ENCODE results near the gene POU2F3. TPM values are rescaled to one million over a fixed set of nuclear protein-coding genes. Genes with fewer than 3 reads are reported as not detected.
A peak's percentile ranks its signal among the peaks of the same experiment; 100 is the strongest.

POU2F3 gene
- total and polyA plus RNA-seq, 2 of the 13 experiments (the other 11 are each of a cell fraction or from before 2014, with no cell fraction given), result not detected

GRCh38 chr11:120192831-120193625 lies 46.9 kb upstream of the POU2F3 start (continued):
- peak; percentile 90; the same call in 1 of the 2 replicates for TF ChIP-seq ZNF710 (CRISPR knock-in tag; IDR thresholded peaks at IDR 0.05; ENCODE audit: borderline replicate concordance)
- no peak for TF ChIP-seq ZNF326 (CRISPR knock-in tag; IDR thresholded peaks at IDR 0.05; ENCODE audit: borderline replicate concordance)
- TF ChIP-seq ZFP41 (CRISPR knock-in tag; IDR thresholded peaks at IDR 0.05; ENCODE audit: borderline replicate concordance), result no peak
- TF ChIP-seq ZFP82 (CRISPR knock-in tag; IDR thresholded peaks at IDR 0.05; ENCODE audit: borderline replicate concordance), result no peak
- TF ChIP-seq ZNF225 (CRISPR knock-in tag; IDR thresholded peaks at IDR 0.05), result no peak
- TF ChIP-seq HDAC2 (CRISPR knock-in tag; IDR thresholded peaks at IDR 0.05), result peak; percentile 80
- TF ChIP-seq ZNF790 (CRISPR knock-in tag; IDR thresholded peaks at IDR 0.05; ENCODE audit: borderline replicate concordance), result no peak
- no peak for TF ChIP-seq ZNF639 (CRISPR knock-in tag; conservative IDR thresholded peaks at IDR 0.05)
- no peak for TF ChIP-seq ZNF749 (CRISPR knock-in tag; IDR thresholded peaks at IDR 0.05; ENCODE audit: borderline replicate concordance)
- TF ChIP-seq U2AF1 (optimal IDR thresholded peaks at IDR 0.05; ENCODE audit: low read depth, low read length), result no peak
- TF ChIP-seq HCFC1 (IDR thresholded peaks at IDR 0.05; ENCODE audit: low read depth, low read length), result no peak
- TF ChIP-seq, protein P1, sequence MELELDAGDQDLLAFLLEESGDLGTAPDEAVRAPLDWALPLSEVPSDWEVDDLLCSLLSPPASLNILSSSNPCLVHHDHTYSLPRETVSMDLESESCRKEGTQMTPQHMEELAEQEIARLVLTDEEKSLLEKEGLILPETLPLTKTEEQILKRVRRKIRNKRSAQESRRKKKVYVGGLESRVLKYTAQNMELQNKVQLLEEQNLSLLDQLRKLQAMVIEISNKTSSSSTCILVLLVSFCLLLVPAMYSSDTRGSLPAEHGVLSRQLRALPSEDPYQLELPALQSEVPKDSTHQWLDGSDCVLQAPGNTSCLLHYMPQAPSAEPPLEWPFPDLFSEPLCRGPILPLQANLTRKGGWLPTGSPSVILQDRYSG (CRISPR knock-in tag; IDR thresholded peaks at IDR 0.05), result no peak
- TF ChIP-seq SNRNP70 (IDR thresholded peaks at IDR 0.05; ENCODE audit: low read depth, low read length), result no peak
- TF ChIP-seq MAX (IDR thresholded peaks at IDR 0.05), result peak; percentile 65
- peak; percentile 73 for TF ChIP-seq ZFY (CRISPR knock-in tag; IDR thresholded peaks at IDR 0.05)
- no peak for TF ChIP-seq ATF7 (IDR thresholded peaks at IDR 0.05)
- TF ChIP-seq ATF7 (CRISPR knock-in tag; IDR thresholded peaks at IDR 0.05), result no peak
- TF ChIP-seq SSRP1 (CRISPR knock-in tag; IDR thresholded peaks at IDR 0.05), result no peak
- no peak for TF ChIP-seq ZNF329 (CRISPR knock-in tag; IDR thresholded peaks at IDR 0.05; ENCODE audit: low read depth)
- TF ChIP-seq ZKSCAN8 (CRISPR knock-in tag; IDR thresholded peaks at IDR 0.05; ENCODE audit: borderline replicate concordance), result no peak; the same call in 1 of the 2 replicates
- no peak; the same call in 1 of the 2 replicates for TF ChIP-seq KAT7 (CRISPR knock-in tag; IDR thresholded peaks at IDR 0.05; ENCODE audit: borderline replicate concordance)
- peak; percentile 62; the same call in 1 of the 2 replicates for TF ChIP-seq ZNF784 (CRISPR knock-in tag; IDR thresholded peaks at IDR 0.05; ENCODE audit: borderline replicate concordance)
- no peak for TF ChIP-seq ETS1 (CRISPR knock-in tag; IDR thresholded peaks at IDR 0.05)
- TF ChIP-seq ZNF713 (CRISPR knock-in tag; IDR thresholded peaks at IDR 0.05), result no peak
